Adrenal gland (tissue), 5 donors: Measurements from ENCODE around the gene RDX.

Experiments used
- CTCF ChIP-seq, 6 experiments: fragments of 450-650 bp in 4 of 6; fragments of 200-600 bp in 2 of 6; sonication (generic) in 1 of 6; IDR thresholded peaks; 1 replicate in 5 of 6; 2 replicates in 1 of 6; pipeline versions ENCODE4 v1.5.1 to v1.8.0; 2016 to 2021; ENCODE audit warnings: antibody characterized with exemption in 6 of 6, mild to moderate bottlenecking in 2 of 6, moderate library complexity in 1 of 6
- POLR2A ChIP-seq, 2 donors: fragments of 450-650 bp; IDR thresholded peaks; one replicate each; pipeline ENCODE4 v1.6.1; 2017; ENCODE audit warnings: antibody characterized with exemption in 2 of 2, mild to moderate bottlenecking in 2 of 2, moderate library complexity in 1 of 2
- donor health status: DM: no; HTN: no; CAD: no.

- TF ChIP-seq POLR2A (IDR thresholded peaks at IDR 0.05) (no peak), CTCF (IDR thresholded peaks at IDR 0.05) (no peak)
Observed at GRCh38 chr11:110141812-110142211, 154.6 kb downstream of the RDX start.
